ENCODE data around the gene GNL1. TPM values are rescaled to one million over a fixed set of nuclear protein-coding genes. Genes with fewer than 3 reads are reported as not detected.
"Not testable (repeated sequence)": the region's sequence is repeated elsewhere in the genome, so short reads cannot be mapped to it uniquely, and the experiment has no call there.

The GNL1 gene
- total RNA-seq, 4 donors from 2014 or later = 40.1 to 50.6 (median 43.7) TPM

- TF ChIP-seq CTCF (IDR thresholded peaks at IDR 0.05) = no peak
- ATAC-seq (ENCODE audit: low FRiP score) = no peak
- DNase-seq (ENCODE audit: low spot score) = no peak
Observed at GRCh38 chr6:30533460-30534294, 22.6 kb downstream of the GNL1 start.

DNA sequence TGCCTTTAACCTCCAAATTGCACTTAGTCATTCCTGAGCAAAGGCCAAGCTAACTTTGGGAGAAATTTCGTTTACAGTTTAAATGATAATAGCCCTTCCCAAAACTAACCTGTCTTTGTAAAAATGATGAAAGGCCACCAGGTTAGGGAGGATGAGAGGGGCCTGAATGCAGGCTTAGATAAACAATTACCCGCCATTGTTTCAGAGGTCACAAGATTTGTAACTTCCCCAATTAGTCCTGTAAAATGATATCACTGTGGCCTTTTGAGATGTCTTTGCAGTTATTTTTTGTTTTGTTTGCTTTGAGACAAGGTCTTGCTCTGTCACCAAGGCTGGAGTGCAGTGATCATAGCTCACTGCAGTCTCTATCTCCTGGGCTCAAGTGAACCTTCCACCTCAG lies 26.3 kb downstream of the GNL1 start:
- no peak for TF ChIP-seq CTCF (IDR thresholded peaks at IDR 0.05)
- ATAC-seq (ENCODE audit: low FRiP score) (no peak), DNase-seq (ENCODE audit: low spot score) (no peak)

- ATAC-seq (ENCODE audit: low FRiP score); DNase-seq (ENCODE audit: low spot score): not testable (repeated sequence)
Observed at GRCh38 chr6:30529349-30529875, 26.9 kb downstream of the GNL1 start.

DNA sequence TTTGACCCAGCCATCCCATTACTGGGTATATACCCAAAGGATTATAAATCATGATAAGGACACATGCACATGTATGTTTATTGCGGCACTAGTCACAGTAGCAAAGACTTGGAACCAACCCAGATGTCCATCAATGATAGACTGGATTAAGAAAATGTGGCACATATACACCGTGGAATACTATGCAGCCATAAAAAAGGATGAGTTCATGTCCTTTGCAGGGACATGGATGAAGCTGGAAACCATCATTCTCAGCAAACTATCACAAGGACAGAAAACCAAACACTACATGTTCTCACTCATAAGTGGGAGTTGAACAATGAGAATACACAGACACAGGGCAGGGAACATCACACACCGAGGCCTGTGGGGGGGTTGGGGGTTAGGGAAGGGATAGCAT lies 29.8 kb downstream of the GNL1 start:
- ATAC-seq (ENCODE audit: low FRiP score); DNase-seq (ENCODE audit: low spot score): not testable (repeated sequence)

DNA sequence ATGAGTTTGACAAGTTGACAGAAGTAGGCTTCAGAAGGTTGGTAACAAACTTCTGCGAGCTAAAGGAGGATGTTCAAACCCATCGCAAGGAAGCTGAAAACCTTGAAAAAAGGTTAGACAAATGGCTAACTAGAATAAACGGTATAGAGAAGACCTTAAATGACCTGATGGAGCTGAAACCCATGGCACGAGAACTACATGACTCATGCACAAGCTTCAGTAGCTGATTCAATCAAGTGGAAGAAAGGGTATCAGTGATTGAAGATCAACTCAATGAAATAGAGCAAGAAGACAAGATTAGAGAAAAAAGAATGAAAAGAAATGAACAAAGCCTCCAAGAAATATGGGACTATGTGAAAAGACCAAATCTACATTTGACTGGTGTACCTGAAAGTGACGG lies 34.3 kb downstream of the GNL1 start:
- not testable (repeated sequence) for DNase-seq (ENCODE audit: low spot score); ATAC-seq (ENCODE audit: low FRiP score)

GRCh38 chr6:30521082-30521481 lies 35.2 kb downstream of the GNL1 start:
- not testable (repeated sequence) for ATAC-seq (ENCODE audit: low FRiP score)

DNA sequence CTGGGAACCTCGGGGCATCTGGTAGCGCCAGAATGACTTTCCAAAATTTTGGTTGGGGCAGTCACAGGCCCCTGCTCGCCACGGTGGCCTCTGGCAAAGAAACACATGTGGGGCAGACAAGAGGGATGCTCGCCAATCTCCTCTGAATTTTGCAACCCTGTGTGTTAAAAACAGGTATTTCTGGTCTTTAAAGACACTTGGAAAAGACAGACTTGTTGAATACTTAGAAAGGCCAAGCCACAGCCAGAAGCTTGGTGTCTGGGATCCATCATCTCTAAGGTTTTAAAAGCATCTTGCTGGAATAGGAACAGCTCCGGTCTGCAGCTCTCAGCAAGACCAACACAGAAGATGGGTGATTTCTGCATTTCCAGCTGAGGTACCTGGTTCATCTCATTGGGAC lies 35.8 kb downstream of the GNL1 start:
- ATAC-seq (ENCODE audit: low FRiP score) = no peak
- TF ChIP-seq CTCF (IDR thresholded peaks at IDR 0.05) = no peak
- no peak for DNase-seq (ENCODE audit: low spot score)

More at GRCh38 chr6:30521082-30521481, 35.2 kb downstream of the GNL1 start:
- not testable (repeated sequence) for DNase-seq (ENCODE audit: low spot score)

GRCh38 chr6:30518505-30519145 lies 37.7 kb downstream of the GNL1 start:
- not testable (repeated sequence) for DNase-seq (ENCODE audit: low spot score); ATAC-seq (ENCODE audit: low FRiP score)

DNA sequence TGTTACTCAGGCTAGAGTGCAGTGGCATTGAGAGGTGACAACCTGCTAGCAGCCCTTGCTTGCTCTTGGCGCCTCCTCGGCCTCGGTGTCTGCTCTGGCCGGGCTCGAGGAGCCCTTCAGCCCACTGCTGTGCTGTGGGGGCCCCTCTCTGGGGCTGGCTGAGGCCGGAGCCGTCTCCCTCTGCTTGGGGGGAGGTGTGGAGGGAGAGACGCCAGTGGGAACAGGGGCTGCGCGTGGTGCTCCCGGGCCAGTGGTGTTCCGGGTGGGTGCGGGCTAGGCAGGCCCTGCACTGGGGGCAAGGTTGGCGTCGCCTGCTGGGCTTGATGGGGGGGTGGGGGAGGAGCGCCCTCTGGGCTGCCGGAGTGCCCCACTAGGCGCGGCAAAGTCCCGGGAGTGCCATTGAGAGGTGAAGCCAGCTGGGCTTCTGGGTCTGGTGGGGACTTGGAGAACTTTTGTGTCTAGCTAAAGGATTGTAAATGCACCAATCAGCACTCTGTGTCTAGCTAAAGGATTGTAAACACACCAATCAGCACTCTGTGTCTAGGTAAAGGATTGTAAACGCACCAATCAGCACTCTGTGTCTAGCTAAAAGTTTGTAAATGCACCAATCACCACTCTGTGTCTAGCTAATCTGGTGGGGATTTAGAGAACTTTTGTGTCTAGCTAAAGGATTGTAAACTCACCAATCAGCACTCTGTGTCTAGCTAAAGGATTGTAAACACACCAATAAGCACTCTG lies 38.4 kb downstream of the GNL1 start:
- ATAC-seq (ENCODE audit: low FRiP score); DNase-seq (ENCODE audit: low spot score): not testable (repeated sequence)

DNA sequence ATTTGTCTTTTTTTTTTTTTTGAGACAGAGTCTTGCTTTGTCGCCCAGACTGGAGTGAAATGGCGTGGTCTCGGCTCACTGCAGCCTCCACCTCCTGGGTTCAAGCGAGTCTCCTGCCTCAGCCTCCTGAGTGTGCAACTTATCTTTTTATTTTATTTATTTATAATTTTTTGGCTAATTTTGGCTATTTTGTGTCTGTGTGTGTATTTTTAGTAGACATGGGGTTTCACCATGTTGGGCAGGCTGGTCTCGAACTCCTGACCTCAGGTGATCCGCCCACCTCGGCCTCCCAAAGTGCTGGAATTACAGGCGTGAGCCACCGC lies 39.6 kb downstream of the GNL1 start:
- DNase-seq (ENCODE audit: low spot score); ATAC-seq (ENCODE audit: low FRiP score): not testable (repeated sequence)

Measured in omental fat pad (tissue), 4 donors.